H54 (cell line): ENCODE results near the gene TMEM204.

Experiments used
- DNase-seq: peaks from one replicate; pipeline ENCODE4 v3.0.0; 2011; ENCODE audit warnings: low spot score, mixed read lengths; ENCODE audit not compliant: insufficient read length
- FAIRE-seq: peaks from 3 replicates; lab custom pipeline; 2011; peaks lifted over from hg19 to GRCh38; lab: Jason Lieb, UNC
- POLR2A ChIP-seq: IDR thresholded peaks from 2 replicates; pipeline ENCODE4 v1.6.1; 2011; ENCODE audit warnings: low read depth, mild to moderate bottlenecking, low read length

TMEM204 gene

DNA sequence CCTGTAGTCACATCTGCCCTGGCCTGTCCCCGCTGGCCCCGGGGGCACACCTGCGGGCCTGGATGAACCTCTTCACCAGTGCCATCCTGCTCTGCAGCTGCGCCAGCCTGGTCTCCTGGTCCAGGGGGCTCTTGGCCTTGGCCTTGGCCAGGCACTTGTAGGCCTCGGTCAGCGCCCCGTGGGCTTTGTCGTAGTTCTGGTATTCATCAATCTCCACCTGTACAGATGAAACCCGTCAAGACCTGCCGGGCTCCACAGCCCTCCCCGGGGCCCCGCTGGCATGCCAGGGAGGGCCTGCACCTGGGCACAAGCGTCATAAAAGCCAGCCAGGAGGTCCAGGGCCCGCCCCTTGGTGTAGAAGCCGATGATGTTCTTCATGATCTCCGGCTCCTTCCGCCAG, 13.6 kb upstream of the TMEM204 start:
- DNase-seq: no peak
- no peak for FAIRE-seq
- no peak for TF ChIP-seq POLR2A

DNA sequence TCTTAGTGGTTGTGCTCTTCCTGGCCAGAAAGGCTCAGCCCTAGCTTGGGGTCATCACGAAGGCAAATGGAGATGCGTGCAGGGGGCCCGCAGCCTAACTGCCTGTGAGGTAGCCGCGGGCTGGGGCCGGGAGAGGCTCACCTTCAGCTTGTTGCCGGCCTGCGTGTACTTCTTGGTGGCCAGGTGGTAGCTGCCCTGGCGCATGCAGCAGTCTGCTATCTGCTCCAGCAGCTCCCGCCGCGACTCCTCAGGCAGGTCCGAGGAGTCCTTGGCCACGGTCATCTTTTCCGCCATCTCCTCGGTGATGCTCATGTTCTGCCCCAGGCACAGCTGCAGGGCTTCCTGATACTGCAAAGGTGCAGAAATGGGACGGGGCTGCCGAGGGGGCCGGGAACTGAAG, 13.0 kb upstream of the TMEM204 start:
- no peak for DNase-seq
- FAIRE-seq: no peak
- TF ChIP-seq POLR2A: no peak

DNA sequence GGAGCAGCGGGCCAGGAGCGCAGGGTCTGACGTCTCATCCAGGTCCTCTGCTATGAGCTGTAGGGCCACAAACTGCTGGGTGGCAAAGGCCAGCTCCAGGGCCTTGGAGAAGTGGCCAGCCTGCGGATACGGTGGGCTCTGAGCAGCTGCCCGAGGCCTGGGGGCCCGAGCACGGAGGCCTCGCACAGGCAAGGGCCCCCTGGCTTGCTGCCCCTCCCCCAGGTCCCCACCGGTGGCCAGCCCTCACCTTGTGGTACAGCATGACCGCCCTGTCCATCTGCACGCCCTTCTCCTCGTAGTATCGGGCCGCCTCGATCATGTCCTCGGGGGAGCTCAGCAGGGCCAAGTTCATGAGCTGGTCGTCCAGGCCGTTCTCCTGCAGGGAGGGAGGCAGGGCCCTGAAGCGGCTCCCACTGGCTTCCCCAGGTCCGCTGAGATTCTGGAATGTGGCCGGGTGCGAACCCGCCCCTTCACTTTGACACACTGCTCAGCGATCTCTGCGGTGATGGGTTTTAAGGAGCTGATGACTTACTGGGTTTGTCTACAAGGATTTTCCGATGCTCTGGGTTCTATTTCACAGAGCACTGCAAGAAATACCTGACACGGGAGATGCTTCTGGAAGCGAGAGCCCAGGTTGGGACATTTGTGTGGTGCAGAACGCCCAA, 9.8 kb upstream of the TMEM204 start:
- FAIRE-seq (no peak), DNase-seq (no peak)
- no peak for TF ChIP-seq POLR2A

DNA sequence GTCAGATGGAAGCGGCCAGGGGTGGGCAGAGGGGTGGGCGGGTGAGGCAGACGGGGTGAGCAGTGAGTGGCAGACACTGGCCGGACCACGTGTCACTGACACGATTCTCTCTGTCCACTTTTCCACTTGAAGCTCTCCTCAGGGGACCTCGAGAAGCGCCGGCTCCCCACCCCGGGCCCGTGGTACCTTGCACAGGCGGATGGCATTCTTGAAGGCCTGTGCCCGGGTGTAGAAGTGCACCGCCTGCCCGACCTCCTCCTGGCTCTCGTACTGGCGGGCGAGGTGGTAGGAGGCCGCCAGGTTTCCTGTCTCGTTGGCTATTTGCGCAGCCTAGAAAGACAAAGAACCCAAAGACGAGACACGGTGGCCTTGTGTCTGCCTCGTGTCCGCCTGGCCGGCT, 9.1 kb upstream of the TMEM204 start:
- no peak for DNase-seq
- no peak for TF ChIP-seq POLR2A
- FAIRE-seq: no peak

DNA sequence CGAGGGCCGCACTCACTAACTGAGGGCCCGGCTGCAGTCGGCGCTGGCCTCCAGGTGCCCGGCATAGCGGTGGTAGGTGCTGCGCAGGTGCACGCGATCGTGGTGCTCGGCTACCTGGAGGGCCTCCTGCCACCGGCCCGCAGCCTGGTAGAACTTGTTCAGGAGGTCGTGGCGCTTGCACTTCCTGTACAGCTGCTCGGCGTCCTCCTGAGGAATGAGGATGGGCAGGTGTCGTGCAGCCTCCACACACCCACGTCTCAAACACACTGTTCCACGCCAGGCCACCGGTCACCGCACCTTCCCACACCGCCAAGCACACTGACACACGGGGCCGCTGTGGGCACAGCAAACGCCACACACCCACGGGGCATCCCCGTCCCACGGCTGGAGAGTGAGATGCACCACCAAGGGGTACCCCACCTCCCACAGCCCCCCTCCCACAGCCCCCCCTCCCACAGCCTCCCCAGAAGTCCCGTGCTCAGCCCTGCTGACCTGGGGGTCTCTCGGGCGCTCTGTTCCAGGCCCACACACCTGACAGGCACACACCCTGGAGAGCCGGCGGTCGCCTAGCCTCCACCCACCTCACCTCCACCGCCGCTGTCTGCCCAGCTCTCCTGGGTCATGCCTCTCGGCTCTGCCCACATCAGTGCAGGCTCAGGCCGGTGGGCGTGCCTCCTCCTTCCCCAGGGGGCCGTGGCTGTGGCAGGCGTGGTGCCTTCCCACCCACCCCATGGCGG, 7.4 kb upstream of the TMEM204 start:
- TF ChIP-seq POLR2A: no peak
- DNase-seq (no peak), FAIRE-seq (no peak)

DNA sequence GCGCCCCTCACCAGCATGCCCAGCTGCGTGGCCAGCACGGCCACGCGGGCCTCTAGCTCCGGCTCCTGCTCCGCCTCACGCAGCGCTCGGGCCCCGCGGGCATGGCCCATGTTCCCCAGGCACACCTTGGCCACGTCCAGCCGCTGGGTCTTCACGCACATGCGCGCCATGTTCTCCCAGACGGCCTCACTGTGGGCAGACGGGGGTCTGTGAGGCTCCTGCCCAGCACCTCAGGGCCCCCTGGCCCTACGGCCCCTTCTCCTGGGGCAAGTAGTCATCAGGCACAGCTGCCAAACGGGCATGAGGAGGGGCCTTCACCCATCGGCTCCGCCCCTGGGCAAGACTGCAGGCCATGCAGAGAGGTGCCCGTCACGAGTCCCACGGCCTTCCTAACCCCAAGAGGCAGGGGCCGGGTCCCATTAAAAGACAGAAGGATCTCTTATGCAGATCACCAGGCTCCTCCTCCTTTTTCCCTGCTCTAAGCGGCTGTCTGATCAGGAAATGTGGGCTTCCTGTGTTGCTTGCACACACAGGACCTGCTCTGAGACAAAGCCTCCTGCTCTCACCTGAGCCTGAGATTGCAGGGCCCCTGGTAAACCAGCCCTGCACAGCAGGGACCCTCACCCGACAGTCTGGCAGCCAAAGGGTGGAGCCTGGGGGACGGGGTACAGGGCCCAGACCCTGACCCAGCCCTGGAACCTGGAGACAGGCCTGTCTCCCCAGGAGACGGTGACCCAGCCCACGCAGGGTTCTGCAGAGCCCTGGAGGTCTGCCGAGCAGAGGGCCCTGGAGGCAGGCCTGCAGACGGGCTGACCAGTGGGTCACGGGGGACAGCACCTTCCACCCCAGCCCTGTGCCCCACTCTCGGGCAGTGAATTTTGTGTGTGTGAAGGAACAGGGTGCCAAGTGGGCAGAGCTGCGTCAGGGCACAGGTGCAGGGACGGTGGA, 6.6 kb upstream of the TMEM204 start:
- DNase-seq (no peak), FAIRE-seq (no peak)
- TF ChIP-seq POLR2A: no peak

DNA sequence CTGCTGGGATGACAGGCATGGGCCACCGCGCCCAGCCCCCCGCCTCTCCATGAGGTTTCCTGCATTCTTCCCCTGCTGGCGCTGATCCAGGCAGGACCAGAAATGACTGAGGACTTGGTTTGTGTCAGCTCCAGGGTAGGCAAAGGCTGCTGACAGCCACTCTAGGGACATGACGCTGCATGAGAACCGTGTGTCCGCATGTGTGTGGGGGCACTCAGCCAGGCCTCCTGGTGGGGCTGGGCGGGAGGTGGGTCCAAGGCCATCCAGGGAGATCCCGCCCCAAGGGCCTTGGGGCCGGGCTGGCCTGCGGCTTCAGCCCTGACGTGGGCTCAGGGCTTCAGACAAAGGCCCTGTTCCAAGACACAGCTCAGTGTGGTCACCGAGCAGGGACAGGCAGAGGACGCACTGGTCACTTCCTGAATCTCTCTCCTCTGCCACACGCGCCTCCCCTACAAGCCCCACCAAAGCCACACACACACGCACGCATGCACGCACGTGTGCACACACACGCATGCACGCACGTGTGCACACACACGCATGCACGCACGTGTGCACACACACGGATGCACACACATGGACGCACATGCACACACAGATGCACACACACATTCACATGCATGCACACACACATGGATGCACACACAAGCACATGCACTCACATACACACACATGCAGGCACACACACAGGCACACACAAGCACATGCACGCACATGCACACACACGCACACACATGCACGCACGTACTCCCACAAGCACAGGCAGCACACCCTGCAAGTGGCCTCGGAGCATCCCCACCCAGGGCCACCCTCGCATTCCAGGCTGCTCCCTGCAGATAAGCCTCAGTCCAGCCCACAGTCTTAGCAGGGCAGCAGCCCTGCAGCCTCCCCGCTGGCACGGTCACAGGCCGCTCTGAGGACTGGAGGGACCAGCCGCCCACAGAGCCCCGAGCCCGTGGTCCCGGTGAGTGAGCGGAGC, 5.3 kb upstream of the TMEM204 start:
- TF ChIP-seq POLR2A: no peak
- FAIRE-seq: no peak
- no peak for DNase-seq

DNA sequence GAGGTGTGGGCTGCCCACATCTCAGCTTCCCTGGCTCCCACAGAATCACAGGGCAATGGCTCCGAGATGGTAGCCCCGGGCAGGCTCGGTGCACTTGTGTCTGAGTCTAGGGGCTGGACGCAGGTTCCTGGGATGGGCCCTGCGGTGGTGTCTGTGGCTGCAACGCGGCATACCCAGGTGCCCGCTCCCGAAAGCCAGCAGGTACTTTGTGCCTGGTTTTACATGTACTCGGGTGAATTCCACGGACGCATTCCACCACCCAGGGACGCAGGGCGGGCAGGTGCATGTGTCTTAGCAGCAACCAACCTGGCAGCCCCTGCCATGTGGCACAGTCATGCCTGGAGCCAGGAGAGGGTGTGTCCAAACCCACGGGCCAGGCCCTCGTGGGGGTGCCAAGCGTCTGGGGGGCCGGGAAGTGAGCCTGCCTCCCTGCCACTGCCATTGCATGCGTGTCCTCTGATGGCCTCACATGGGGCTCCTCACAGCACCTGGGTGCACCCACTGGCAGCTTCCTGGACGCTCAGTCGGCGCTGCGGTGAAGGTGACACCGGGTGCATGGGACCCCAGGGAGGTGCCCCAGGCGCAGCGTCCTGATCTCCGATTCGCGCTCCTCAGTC, 4.4 kb upstream of the TMEM204 start:
- FAIRE-seq (no peak), DNase-seq (no peak)
- no peak for TF ChIP-seq POLR2A

DNA sequence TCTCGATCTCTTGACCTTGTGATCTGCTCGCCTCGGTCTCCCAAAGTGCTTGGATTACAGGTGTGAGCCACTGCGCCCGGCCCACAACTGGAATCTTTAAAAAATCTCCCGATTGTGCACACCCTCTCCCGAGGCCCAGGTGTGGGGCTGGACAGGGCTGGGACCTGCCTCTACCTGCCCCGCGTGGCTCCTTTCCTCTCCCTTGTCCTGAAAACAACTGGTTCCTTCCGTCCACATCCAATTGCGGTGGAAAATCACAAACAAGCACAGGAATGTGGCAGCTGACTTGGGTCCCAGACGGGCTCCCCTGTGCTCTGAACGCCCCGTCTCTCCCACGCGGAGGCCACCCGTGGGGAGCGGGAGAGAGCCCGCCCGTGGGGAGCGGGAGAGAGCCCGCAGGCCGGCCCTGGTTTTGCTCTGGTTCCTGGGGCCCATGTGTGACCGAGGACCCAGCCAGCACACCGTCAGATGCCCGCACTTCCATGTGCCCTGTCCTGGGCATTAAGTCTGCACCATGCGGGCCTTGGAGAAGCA, 3.0 kb upstream of the TMEM204 start:
- no peak for TF ChIP-seq POLR2A
- DNase-seq: no peak
- no peak for FAIRE-seq

DNA sequence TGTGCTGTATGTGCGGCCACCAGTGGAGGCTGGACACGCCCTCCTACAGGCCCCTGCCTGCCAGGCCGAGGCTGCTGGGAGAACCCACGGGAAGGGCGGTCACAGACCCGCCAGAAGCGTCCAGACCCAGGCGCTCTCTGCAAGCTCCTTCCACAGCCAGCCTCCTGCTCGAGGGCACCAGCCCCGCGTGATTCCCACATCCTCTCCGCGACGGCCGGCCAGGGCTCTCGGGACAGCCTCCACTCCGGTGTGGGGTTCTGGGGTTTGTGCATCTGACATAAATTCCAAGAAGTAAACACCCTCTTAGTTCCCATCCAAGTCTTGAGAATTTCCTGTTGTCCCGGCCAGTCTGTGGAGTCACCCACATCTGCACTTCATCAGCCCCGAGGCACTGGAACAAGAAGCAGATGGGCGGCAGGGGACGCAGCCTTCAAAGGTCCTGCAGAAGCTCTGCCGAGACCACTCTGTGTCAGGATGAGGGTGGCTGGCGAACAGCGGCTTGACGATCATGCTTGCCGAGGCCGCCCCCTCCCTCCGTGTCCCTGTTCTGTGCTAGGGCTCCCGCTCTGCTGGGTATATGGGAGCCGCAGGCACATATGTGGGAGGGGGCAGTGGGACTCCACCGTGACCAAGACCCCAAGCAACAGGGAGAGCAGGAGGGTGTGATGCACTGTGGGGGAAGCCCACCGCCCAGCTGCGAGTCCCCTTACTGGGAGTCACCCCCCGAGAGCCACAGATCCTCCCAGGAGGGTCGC, 2.4 kb upstream of the TMEM204 start:
- FAIRE-seq (no peak), DNase-seq (no peak)
- TF ChIP-seq POLR2A: no peak

DNA sequence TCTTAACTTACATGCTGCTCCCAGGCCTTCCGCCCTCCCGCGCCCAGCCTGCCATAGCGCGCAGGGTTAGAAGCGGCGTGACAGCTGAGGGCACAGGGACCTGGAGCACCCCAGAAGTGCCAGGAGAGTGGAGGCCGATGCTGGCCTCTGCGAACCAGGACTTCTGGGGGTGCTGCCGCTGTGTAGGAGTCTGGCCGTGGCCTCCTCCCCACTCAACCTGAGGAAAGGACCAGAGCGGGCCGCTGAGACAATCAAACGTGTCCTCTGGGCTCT, 1.9 kb upstream of the TMEM204 start:
- TF ChIP-seq POLR2A: no peak
- DNase-seq (no peak), FAIRE-seq (no peak)
